HCT116 (cell line): Measurements from ENCODE around the gene TPRX1.

Experiments used
- POLR2A ChIP-seq: IDR thresholded peaks from 2 replicates; pipeline ENCODE4 v1.7.0; 2011; ENCODE audit warnings: borderline replicate concordance; ENCODE audit not compliant: insufficient read depth, insufficient read length; ENCODE audit errors: extremely low read depth
- YY1 ChIP-seq: IDR thresholded peaks from 2 replicates; pipeline ENCODE4 v1.6.1; 2011; ENCODE audit warnings: low read length, low read depth, moderate library complexity, mild to moderate bottlenecking; ENCODE audit not compliant: insufficient replicate concordance; ENCODE audit errors: extremely low read depth
- ZNF274 ChIP-seq: fragments of 200-500 bp; sonication (Bioruptor generic); IDR thresholded peaks from 2 replicates; pipeline ENCODE4 v1.6.1; 2014; ENCODE audit warnings: mild to moderate bottlenecking, low read depth, low read length, inconsistent platforms

GRCh38 chr19:47821460-47822020 is 17.2 kb upstream of the TPRX1 start, which contains the start of gene CRX:
- TF ChIP-seq POLR2A (no peak), ZNF274 (no peak), YY1 (no peak)
